ENCODE results near the gene FRMD8.

Gene FRMD8

GRCh38 chr11:65377036-65377435, 9.4 kb upstream of the FRMD8 start:
- DNase-seq: no peak

DNA sequence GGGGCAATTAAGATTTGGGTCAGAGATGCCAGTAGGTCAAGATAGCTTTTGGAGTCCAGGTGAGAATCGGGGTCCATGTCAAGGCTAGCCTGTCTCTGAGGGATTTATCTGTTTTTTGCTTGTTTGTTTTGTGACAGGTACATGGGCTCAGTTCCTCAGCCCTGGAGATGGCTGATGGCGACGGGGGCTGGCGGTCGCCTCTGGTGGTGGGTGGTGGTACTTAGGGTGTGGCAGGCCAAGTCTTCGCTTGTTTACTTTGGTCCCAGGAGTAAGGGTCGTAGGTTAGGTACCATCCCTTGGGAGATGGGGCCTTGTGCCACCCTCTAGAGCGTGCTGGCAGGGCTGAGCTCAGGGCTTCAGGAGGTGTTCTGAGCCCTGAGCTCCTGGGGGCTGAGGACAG, 8.7 kb upstream of the FRMD8 start:
- no peak for DNase-seq

DNA sequence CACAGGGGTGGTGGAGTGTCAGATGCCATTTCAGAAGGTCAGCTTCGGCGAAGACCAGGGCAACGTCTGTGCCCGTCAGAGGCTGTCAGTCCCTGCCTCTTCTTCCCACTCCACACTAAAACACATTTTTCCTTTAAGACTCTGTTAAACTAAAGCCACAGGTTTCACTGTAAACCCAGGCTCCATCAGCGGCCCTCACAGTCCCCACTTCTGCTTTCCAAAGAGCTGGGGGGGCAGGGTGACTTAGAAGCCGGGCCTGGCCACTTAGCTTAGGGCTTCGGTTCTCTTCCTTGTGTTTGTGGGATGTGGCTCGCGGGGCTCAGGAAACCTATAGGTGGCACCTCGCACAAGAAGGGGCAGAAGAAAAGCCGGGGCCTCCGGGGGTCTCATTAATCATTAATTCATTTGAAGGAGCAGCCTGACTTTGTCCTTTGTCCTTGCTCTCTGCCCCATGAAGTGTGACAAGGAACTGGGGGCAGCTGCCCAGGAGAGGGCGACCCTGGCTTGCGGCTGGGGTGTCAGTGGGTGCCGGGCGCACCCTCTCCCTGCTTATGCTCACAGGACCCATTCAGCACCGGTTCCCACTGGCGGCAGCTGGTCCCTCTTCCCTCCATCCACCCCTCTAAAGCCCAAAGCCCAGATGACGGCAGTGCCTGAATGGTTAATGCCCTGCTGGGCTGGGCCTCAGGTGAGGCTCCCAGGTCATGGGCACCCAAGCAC, 8.1 kb upstream of the FRMD8 start:
- no peak for DNase-seq

DNA sequence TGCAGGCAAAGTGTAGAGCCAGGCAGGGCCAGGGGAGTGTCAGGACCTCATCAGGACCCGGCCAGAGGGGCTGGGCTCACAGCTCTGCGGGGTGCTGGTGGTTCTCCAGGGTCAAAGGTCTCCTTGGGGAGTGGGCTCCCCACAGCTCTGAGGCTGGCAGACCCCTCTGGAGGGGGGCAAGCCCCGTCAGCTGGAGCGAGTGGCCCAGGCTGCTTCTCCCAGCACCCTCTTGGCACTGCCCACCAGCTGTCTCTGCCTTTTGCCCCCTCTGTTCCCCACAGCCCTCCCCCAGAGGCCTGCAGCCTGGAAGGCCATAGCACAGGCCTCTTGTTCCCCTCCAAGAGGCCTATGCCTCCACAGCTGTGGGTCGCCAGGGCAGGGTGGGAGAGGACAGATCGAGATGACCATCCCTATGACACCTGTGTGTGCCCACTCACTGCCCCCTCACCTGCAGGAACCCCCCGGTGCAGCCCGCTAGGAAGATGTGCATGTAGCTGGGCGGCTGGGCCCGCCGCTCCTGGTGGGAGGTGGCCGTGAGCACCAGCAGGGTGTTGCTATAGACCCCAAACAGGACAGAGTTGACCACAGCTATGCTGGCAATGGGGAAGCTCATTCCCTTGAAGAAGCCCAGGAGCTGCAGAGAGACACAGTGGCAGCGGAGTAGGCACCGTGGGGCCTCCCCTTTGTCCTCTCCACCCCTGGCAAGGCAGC, 7.4 kb upstream of the FRMD8 start:
- DNase-seq: no peak

- DNase-seq: no peak
These were observed 6.6 kb upstream of the FRMD8 start for GRCh38 chr11:65379698-65380459.

DNA sequence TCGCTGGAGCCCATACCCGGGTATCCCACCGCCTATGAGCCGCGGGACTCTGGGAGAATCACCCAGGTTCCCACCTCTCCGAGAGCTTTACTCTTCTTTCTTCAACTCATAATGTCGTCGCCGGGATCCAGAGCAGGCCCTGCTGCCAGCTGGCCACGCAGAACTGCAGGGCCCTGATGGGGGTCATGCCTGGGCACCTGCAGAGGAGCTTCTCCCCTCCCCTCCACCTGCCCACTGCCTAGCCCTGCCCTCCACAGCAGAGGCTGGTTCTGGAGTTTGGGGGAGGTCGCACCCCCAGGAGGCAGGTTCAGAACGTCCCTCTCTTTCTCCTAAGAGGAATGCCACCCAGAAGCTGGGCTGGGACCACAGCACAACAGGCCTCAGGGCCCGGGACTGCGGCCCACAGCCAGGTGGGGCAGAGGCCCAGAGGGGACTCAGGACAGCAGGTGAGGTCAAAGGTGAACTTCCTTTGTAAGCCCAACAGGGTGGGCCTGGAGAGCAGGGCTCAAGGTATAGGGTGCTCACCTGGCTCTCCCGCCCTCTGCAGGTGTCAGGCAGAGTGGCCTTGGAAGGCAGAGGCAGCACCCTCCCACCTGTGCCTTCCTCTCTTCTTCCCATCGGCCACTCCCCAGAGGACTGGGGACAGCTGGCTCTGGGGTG, 5.8 kb upstream of the FRMD8 start:
- DNase-seq: no peak

- DNase-seq: no peak
These were observed 4.8 kb upstream of the FRMD8 start for GRCh38 chr11:65381716-65382032.

DNA sequence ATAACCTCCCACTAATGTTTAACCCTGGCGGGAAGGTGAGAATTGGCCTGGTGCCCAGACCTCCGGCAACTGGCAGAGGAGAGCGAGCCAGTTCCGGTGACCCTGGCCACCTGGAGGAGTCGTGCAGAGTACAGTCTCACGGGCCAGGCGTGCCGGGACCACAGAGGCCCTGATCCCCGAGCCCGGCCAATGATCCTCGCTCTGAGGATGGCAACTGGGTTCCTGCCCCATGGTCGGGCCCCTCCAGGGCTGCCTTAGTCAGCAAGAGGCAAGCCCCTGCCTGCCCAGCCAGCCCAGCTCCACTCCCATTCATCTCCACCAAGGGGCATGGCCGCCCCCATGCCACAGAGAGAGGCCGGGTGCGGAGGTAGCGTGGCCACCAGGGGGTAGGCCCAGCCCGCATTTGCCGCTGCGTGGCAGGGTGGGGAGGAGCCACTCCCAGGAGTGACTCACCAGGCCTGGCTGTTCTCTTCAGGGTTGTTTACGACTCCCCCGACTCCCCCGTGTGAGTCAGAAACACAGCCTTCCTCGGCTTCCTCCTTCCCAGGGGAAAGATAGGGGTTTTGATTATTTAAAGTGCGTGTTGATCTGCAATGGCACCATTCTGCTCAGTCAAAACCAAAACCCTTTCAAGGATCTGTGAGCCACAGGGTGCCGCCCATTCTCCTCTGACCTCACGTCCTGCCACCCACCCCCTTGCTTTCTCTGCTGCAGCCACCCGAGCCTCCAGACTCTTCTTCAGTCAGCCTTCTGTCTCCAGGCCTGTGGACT, 4.2 kb upstream of the FRMD8 start, which contains the start of gene SLC25A45:
Gene SLC25A45, minus strand, starts transcription at position 614 of the 771 bp plus-strand sequence. CDS start 695 bp downstream, outside the sequence.
- no peak for DNase-seq

GRCh38 chr11:65382804-65383368, 3.6 kb upstream of the FRMD8 start:
- no peak for DNase-seq

GRCh38 chr11:65383778-65384177, 2.7 kb upstream of the FRMD8 start:
- DNase-seq: no peak

- DNase-seq: no peak
These were observed 2.0 kb upstream of the FRMD8 start for GRCh38 chr11:65384301-65384889.

DNA sequence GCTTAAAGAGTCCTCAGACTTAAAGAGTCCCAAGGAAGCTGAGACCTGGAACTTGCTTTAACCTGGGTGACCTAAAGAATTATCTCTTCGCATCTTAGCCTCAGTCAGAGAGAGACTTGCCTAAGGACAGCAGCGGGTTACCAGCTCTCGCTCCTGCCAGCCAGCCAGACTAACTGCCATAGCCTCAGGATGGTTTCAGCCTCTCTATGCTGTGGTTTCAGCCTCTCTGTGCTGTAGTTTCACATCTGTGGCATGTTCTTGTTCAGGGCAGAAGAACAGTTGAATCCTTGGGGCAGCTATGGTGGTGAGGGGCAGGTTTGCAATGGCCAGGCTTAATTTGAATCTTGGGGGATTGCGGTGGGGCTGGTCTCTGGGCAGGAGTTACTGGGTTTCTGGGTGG, 2.3 kb downstream of the FRMD8 start:
- no peak for DNase-seq

DNA sequence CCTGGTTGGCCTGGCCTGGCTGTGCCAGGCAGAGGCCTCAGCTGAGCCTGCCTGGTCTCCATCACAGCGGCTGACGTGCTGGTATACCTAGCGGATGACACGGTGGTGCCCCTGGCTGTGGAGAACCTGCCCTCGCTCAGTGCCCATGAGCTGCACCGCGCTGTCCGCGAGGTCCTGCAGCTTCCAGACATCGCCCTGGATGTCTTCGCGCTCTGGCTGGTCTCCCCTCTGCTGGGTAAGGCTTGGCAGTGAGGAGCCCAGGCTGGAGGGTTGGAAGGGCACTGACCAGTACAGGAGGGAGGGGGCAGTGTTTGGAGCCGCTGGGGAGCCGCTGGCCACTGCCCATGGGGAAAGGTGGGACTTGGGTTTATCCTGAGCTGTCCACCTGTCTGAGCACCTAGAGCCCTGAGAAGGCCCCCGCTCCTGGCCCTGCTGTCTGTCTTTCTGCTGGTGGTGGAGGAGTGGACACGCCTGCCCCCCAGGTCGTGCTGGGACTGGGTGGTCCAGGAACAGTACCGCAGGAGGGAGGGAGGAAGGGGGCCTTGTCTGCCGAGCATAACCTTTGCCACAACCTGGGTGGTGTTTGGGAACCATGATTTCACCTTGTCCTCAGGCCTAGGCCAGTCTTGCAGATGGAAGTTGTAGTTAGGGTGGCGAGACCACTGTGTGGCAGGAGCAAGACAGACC, 3.0 kb downstream of the FRMD8 start:
- DNase-seq: no peak

DNA sequence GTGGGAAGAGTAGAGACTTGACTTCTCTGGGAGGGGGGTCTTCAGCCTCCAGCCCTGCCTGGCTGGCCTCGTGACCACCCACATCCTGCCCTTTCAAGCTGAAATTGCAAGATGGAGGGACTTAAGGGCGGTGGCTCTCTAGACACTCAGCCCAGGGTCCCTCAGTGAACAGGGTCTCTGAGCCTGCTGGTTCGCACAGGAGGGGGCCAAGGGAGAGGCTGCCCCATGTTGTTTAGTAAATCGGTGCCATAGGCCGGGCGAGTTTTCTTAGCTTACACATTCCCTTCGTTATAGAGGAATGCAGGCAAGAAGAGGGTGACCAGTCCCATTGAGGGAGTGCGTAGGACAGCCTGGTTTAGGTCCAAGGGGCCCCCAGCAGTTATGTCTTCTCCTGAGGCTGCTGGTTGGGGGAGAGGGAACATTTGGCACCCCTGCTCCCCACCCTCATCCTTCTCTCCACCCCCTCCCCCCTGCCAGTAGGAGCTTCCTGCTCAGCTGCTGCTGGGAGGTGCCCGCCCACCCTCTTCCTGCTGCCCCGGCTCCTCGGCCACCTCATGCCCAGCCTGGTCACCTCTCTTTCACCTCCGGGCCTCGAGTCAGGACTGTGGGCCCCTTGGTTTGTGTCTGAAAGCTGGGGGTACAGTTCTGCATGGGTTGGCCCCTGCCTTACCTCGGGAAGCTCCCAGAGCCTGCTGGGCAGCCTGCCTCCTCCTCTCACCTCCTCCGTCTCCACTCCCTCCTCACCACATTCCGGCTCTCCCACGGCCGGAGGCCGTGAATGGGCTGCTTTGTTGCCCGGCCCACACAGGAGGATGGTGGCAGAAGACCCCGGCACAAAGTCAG, 3.9 kb downstream of the FRMD8 start:
- no peak for DNase-seq

DNA sequence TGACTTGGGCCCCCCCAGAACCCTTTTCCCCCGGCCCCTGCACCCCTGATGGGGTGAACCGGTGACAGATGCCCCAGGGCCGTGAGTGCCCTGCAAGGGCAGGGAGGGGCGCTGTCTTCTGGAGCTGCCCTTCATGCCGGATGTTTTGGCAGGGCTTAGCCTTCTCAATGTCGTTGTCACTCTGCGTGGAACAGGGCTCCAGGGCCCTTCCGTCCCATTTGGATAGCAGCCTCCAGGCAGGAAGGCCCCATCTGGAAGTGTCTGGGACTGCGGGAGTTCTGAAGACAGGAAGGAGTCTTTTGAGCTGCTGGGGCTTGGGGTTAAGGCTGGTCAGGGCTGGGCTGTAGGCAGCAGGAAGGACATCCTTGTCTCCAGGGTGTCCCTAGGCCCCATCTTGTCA, 4.6 kb downstream of the FRMD8 start:
- no peak for DNase-seq

- DNase-seq: no peak
These were observed 5.9 kb downstream of the FRMD8 start for GRCh38 chr11:65392186-65392829.

DNA sequence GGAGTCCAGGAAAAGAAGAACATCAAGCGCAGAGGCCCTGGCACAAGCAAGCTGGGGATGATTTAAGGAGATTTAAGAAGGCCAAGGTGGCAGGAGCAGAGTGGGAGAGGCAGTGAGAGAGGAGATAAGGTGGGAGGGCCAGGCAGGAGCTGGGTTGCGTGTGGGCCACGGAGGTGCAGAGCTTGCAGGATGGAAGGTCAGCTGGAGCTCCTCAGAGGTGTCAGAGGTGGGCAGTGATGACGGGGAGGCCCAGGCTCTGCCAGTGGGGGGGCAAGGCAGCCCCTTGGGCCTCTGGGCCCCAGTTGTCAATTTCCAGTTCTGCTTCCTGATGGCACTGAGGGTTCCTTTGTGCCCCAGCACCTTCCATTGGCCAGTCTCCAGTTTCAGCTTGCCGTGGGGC, 6.5 kb downstream of the FRMD8 start:
- no peak for DNase-seq

DNA sequence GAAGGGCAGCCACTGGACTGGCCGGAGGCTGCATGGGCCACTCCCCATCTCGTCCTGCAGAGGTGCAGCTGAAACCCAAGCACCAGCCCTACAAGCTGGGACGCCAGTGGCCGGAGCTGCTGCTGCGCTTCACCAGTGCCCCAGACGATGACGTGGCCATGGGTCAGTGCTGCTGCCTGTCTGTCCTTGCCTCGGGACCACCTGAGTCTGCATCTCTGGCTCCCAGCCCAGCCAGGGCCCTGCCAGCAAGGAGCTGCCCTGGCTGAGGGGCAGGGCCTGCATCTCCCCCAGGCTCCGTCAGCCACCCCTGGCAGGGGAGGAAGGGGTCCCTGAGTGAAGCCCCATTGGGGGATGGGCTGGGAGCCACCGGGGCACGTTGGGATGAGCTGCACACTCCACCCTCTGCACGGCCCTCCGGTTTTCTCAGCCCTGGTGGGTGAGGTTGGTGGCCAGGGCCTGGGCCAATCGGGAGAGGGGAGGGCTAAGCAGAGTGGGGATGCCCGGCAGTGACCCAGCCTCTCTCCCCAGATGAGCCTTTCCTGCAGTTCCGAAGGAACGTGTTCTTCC, 7.2 kb downstream of the FRMD8 start:
- no peak for DNase-seq

DNA sequence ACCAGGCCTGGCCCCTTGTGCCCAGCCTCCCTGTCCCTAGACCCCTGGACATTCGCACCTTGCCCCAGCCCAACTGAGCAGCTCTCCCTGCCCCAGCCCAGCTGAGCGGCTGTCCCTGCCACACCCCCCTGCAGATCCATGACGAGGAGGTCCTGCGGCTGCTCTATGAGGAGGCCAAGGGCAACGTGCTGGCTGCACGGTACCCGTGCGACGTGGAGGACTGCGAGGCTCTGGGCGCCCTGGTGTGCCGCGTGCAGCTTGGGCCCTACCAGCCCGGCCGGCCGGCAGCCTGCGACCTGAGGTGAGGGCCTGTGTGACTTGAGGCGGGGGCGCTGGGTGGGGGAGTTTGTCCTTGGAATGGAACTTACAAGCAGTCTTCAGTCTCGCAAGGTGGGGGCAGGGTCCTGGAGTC, 7.7 kb downstream of the FRMD8 start:
- DNase-seq: no peak
